DOHH2 (cell line): ENCODE data around the gene CPS1.

ENCODE experiments used
- H3F3A ChIP-seq: fragments of 200-600 bp; sonication (generic), shearing (Covaris generic); 2 replicates; pipeline ENCODE4 v1.6.0; 2016; ENCODE audit warnings: antibody characterized with exemption, mild to moderate bottlenecking; ENCODE audit not compliant: control insufficient read depth, insufficient read depth
- H3K27ac ChIP-seq: fragments of 200-600 bp; sonication (generic); 2 replicates; pipeline ENCODE4 v1.5.1; 2014; ENCODE audit warnings: low read depth, mild to moderate bottlenecking, low read length, moderate library complexity
- H3K27me3 ChIP-seq: fragments of 200-600 bp; sonication (generic); 2 replicates; pipeline ENCODE4 v1.6.1; 2014; ENCODE audit warnings: mild to moderate bottlenecking, low read length, mixed read lengths; ENCODE audit not compliant: control insufficient read depth
- H3K36me3 ChIP-seq: fragments of 200-600 bp; sonication (generic); 2 replicates; pipeline ENCODE4 v1.6.1; 2014; ENCODE audit warnings: mild to moderate bottlenecking, low read length, moderate library complexity, mixed read lengths; ENCODE audit not compliant: control insufficient read depth
- H3K4me1 ChIP-seq: fragments of 200-600 bp; sonication (generic); 2 replicates; pipeline ENCODE4 v1.6.1; 2014; ENCODE audit warnings: mild to moderate bottlenecking, low read length, mixed read lengths; ENCODE audit not compliant: control insufficient read depth
- H3K4me2 ChIP-seq: fragments of 200-600 bp; sonication (generic); 2 replicates; pipeline ENCODE4 v1.6.0; 2014; ENCODE audit warnings: mild to moderate bottlenecking, low read length, moderate library complexity
- H3K4me3 ChIP-seq: fragments of 200-600 bp; sonication (generic); 2 replicates; pipeline ENCODE4 v1.5.1; 2014; ENCODE audit warnings: mild to moderate bottlenecking, low read length, mixed read lengths
- H3K79me2 ChIP-seq: fragments of 200-600 bp; sonication (generic); 2 replicates; pipeline ENCODE4 v1.6.1; 2014; ENCODE audit warnings: mild to moderate bottlenecking, low read length, mixed read lengths; ENCODE audit not compliant: control insufficient read depth
- H3K9me2 ChIP-seq: fragments of 200-600 bp; sonication (generic); replicated peaks from 2 replicates; pipeline ENCODE4 v1.6.1; 2014; ENCODE audit warnings: mild to moderate bottlenecking, low read length, mixed read lengths; ENCODE audit not compliant: control insufficient read depth
- H3K9me3 ChIP-seq: fragments of 200-600 bp; sonication (generic); 2 replicates; pipeline ENCODE4 v1.6.1; 2014; ENCODE audit warnings: antibody characterized with exemption, low read length, mixed read lengths; ENCODE audit not compliant: control insufficient read depth, insufficient read depth
- H4K20me1 ChIP-seq: fragments of 200-600 bp; sonication (generic); 2 replicates; pipeline ENCODE4 v1.6.0; 2014; ENCODE audit warnings: low read depth, mild to moderate bottlenecking, antibody characterized with exemption, low read length, moderate library complexity; ENCODE audit not compliant: control insufficient read depth, insufficient read depth
- EZH2phosphoT487 ChIP-seq: fragments of 200-600 bp; sonication (generic); IDR thresholded peaks from 2 replicates; pipeline ENCODE4 v1.6.1; 2017; ENCODE audit warnings: borderline replicate concordance, mild to moderate bottlenecking, antibody characterized with exemption, low read length, moderate library complexity, mixed read lengths
- TF ChIP-seq, protein P1 (sequence below): fragments of 200-600 bp; sonication (generic); IDR thresholded peaks from one replicate; pipeline ENCODE4 v1.5.1; 2014; ENCODE audit warnings: antibody characterized with exemption, mild to moderate bottlenecking, low read depth, low read length; ENCODE audit not compliant: poor library complexity, severe bottlenecking

CPS1 gene

DNA sequence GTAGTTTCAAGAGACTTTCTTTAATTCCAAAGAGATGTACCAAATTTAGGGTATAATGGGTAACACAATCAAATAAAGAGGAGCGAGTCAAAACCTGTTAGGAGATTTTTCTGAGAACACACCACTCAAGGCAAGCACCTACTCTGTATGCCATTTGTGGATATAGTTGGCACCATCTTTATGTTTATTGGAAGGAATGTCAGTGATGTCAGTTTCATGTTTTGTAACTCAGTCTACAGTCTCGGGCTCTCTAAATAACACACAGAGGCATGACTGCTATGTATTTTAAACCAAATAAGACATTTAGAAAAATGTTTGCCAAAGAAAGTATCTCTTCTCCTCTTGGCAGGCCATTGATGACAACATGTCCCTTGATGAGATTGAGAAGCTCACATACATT is 59.7 kb downstream of the CPS1 start:
- no peak overlapping the region for H3K4me2 ChIP-seq
- no peaks in the 10 kb centered on the region for H3K9me2 ChIP-seq
- H3K27me3 ChIP-seq = no peaks in the 10 kb centered on the region
- no peak overlapping the region for H3K4me3 ChIP-seq
- no peaks in the 10 kb centered on the region for H3K36me3 ChIP-seq
- no peaks in the 10 kb centered on the region for H3K9me3 ChIP-seq
- no peaks in the 10 kb centered on the region for H3K4me1 ChIP-seq
- H4K20me1 ChIP-seq = no peaks in the 10 kb centered on the region
- TF ChIP-seq EZH2phosphoT487 = no peak
- TF ChIP-seq, protein P1, sequence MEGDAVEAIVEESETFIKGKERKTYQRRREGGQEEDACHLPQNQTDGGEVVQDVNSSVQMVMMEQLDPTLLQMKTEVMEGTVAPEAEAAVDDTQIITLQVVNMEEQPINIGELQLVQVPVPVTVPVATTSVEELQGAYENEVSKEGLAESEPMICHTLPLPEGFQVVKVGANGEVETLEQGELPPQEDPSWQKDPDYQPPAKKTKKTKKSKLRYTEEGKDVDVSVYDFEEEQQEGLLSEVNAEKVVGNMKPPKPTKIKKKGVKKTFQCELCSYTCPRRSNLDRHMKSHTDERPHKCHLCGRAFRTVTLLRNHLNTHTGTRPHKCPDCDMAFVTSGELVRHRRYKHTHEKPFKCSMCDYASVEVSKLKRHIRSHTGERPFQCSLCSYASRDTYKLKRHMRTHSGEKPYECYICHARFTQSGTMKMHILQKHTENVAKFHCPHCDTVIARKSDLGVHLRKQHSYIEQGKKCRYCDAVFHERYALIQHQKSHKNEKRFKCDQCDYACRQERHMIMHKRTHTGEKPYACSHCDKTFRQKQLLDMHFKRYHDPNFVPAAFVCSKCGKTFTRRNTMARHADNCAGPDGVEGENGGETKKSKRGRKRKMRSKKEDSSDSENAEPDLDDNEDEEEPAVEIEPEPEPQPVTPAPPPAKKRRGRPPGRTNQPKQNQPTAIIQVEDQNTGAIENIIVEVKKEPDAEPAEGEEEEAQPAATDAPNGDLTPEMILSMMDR = no peak
- no peak overlapping the region for H3K27ac ChIP-seq
- no peaks in the 10 kb centered on the region for H3K79me2 ChIP-seq
- H3F3A ChIP-seq = no peaks in the 10 kb centered on the region

DNA sequence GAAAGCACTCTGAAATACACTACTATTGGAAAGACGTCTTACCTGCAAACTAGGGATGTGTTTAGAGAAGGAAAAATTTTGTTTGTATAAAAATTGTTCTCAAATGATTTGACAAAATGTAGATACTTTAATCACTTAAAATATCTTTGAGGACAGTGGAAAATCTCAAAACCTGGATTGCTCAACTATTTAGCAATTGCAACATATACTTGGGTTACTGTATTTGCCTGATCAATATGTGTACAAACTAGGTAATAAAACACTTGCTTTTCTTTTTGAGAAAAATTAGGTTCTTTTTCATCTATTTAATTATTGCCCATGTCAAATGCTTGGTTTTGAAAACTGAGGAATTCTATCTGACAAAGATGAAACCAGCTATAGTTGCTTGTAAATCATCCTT is 60.9 kb downstream of the CPS1 start:
- H3K27me3 ChIP-seq = no peaks in the 10 kb centered on the region
- H3K9me3 ChIP-seq = no peaks in the 10 kb centered on the region
- no peak for TF ChIP-seq EZH2phosphoT487
- TF ChIP-seq, protein P1 = no peak
- H3K9me2 ChIP-seq = no peaks in the 10 kb centered on the region
- H3K79me2 ChIP-seq = no peaks in the 10 kb centered on the region
- H4K20me1 ChIP-seq = no peaks in the 10 kb centered on the region
- H3K4me2 ChIP-seq = no peak overlapping the region
- H3K4me1 ChIP-seq = no peaks in the 10 kb centered on the region
- no peaks in the 10 kb centered on the region for H3F3A ChIP-seq
- no peak overlapping the region for H3K4me3 ChIP-seq
- no peaks in the 10 kb centered on the region for H3K36me3 ChIP-seq
- H3K27ac ChIP-seq = no peak overlapping the region

DNA sequence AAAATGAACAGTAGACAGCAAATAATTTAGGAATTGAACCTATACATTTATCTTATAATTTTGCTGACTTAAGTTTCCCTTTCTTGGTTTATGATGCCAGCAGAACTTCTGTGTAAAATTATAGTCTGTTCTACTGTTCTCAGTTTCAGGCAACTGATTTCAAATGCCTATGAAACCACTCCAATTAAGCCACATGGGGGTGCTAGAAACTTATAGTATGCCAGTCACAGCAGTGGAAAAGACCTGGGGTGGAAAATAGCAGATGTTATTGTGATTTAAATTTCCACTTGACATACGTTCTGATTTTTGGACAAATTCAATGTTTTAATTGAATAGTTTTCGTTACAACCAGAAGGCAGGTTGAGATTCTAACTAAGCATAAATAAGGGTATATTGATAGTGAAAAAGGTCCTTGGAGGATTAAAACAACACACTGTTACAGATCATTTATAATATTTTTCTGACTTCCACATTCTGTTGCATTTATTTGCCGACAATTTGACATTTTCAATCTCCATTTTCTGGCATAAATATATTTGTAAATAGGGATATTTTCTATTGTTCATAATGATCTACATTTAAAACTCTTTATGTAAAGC is 61.4 kb downstream of the CPS1 start:
- H3K4me3 ChIP-seq = no peak overlapping the region
- no peaks in the 10 kb centered on the region for H3K9me2 ChIP-seq
- no peaks in the 10 kb centered on the region for H3K36me3 ChIP-seq
- no peaks in the 10 kb centered on the region for H3K79me2 ChIP-seq
- no peak overlapping the region for H3K27ac ChIP-seq
- H3K4me2 ChIP-seq = no peak overlapping the region
- no peaks in the 10 kb centered on the region for H3K9me3 ChIP-seq
- no peak for TF ChIP-seq EZH2phosphoT487
- TF ChIP-seq, protein P1 = peak; percentile 73
- no peaks in the 10 kb centered on the region for H3K27me3 ChIP-seq
- H3F3A ChIP-seq = no peaks in the 10 kb centered on the region
- no peaks in the 10 kb centered on the region for H4K20me1 ChIP-seq
- H3K4me1 ChIP-seq = no peaks in the 10 kb centered on the region
